HepG2 (cell line): ENCODE results near the gene L3MBTL1. TPM values are rescaled to one million over a fixed set of nuclear protein-coding genes. Genes with fewer than 3 reads are reported as not detected.
A peak's percentile ranks its signal among the peaks of the same experiment; 100 is the strongest.

ENCODE experiments used
- KAT2B ChIP-seq: fragments of 150-350 bp; IDR thresholded peaks from 2 replicates; pipeline ENCODE4 v1.6.1; 2014; ENCODE audit warnings: low read depth, low read length, borderline replicate concordance
- ZNF136 ChIP-seq: sonication (generic); formaldehyde crosslinking; IDR thresholded peaks from 2 replicates; pipeline ENCODE4 v1.8.1; 2022; ENCODE audit warnings: low read depth, mild to moderate bottlenecking, moderate library complexity, missing genetic modification reagents
- ZNF556 ChIP-seq: sonication (generic); formaldehyde crosslinking; IDR thresholded peaks from 2 replicates; pipeline ENCODE4 v1.4.0; 2020; ENCODE audit warnings: mild to moderate bottlenecking, missing genetic modification reagents, borderline replicate concordance
- polyA plus RNA-seq, 8 experiments: library from polyadenylated mRNA; depleted of rRNA in 3 of 8; stranded (reverse) in 7 of 8; unstranded in 1 of 8; fragments of >200 nt; fragmentation: Illumina TruSeq in 4 of 8; extraction: Trizol in 4 of 8; gene quantifications; 2 replicates each; pipeline versions ENCODE4 v1.2.1 to v1.2.3, GENCODE V29; 2011 to 2016; ENCODE audit warnings: low read depth in 4 of 8, missing spikeins in 1 of 8, mixed read lengths in 1 of 8; ENCODE audit not compliant: insufficient read depth in 1 of 8
- total RNA-seq, 5 experiments: library from RNA; depleted of rRNA; stranded (reverse); fragments of >200 nt; fragmentation: Illumina TruSeq; extraction: Trizol; gene quantifications; 2 replicates each; pipeline ENCODE4 v1.2.3, GENCODE V29; 2016; ENCODE audit warnings: low read depth in 1 of 5
- TF ChIP-seq, protein P1 (sequence below): IDR thresholded peaks from 2 replicates; pipeline ENCODE4 v1.4.0; 2020; ENCODE audit warnings: mild to moderate bottlenecking, missing genetic modification reagents
- TF ChIP-seq, protein P2 (sequence below): sonication (generic); formaldehyde crosslinking; IDR thresholded peaks from 2 replicates; pipeline ENCODE4 v1.4.0; 2020; ENCODE audit warnings: low read depth, missing genetic modification reagents
- TF ChIP-seq, protein P3 (sequence below), 2 experiments: sonication (generic) in 1 of 2; formaldehyde crosslinking in 1 of 2; IDR thresholded peaks; 2 replicates each; pipeline versions ENCODE4 v1.4.0 to v1.6.1; 2016 to 2020; ENCODE audit warnings: borderline replicate concordance in 1 of 2, low read depth in 1 of 2, mild to moderate bottlenecking in 1 of 2, missing genetic modification reagents in 1 of 2
- TF ChIP-seq, protein P4 (sequence below): sonication (generic); formaldehyde crosslinking; IDR thresholded peaks from 2 replicates; pipeline ENCODE4 v1.9.0; 2021; ENCODE audit warnings: missing genetic modification reagents, borderline replicate concordance
- TF ChIP-seq, protein P5 (sequence below): sonication (generic); formaldehyde crosslinking; IDR thresholded peaks from 2 replicates; pipeline ENCODE4 v1.4.0; 2020; ENCODE audit warnings: missing genetic modification reagents, mild to moderate bottlenecking, borderline replicate concordance

Gene L3MBTL1
- total and polyA plus RNA-seq, 2 of the 13 experiments (the other 11 are each of a cell fraction or from before 2014, with no cell fraction given): 9.0 to 17.8 TPM

DNA sequence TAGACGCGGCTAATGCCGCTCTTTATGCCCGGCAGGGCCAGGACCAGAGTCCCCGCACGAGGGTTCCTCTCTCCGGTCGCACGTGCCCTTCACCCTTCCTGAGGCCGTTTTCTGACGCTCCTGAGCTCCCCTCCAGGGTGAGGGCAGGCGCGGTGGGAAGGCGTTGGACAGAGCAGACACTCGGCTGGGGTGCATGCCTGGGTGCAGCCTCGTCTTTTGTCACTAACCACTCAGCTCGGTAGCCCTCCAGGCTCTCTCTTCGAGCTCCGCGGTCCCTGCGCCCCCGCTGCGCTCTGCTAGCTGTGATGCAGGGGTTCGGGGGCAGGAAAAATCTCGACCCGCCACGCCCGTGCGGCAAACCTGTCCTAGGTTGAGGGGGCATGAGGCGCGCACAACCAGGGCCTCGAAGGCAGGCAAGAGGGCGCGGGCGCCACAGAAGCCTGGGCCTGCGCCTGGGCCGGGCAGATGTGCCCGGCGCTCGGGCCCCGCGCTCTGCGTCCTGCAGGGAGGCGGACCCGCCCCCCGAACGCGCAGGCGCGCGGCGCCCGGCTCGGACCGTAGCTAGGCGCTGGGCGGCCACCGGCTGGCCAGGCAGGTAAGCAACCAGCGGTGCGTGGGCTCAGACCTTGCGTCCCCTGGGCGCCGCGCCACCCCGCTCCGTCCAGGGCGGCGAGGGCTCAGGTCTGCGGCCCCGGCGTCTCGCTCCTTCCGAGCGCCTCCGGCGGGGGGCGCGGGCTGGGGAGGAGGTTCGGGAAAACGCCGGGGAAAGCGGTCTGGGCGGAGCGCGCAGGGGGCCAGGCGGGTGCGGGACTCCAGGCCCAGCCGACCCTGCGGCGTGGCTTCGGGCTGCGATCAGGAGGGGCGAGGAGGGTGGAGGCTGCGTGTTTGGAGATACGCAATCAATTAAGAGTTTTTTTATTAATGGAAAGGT, at the start of gene L3MBTL1 (continued):
- TF ChIP-seq, protein P1, sequence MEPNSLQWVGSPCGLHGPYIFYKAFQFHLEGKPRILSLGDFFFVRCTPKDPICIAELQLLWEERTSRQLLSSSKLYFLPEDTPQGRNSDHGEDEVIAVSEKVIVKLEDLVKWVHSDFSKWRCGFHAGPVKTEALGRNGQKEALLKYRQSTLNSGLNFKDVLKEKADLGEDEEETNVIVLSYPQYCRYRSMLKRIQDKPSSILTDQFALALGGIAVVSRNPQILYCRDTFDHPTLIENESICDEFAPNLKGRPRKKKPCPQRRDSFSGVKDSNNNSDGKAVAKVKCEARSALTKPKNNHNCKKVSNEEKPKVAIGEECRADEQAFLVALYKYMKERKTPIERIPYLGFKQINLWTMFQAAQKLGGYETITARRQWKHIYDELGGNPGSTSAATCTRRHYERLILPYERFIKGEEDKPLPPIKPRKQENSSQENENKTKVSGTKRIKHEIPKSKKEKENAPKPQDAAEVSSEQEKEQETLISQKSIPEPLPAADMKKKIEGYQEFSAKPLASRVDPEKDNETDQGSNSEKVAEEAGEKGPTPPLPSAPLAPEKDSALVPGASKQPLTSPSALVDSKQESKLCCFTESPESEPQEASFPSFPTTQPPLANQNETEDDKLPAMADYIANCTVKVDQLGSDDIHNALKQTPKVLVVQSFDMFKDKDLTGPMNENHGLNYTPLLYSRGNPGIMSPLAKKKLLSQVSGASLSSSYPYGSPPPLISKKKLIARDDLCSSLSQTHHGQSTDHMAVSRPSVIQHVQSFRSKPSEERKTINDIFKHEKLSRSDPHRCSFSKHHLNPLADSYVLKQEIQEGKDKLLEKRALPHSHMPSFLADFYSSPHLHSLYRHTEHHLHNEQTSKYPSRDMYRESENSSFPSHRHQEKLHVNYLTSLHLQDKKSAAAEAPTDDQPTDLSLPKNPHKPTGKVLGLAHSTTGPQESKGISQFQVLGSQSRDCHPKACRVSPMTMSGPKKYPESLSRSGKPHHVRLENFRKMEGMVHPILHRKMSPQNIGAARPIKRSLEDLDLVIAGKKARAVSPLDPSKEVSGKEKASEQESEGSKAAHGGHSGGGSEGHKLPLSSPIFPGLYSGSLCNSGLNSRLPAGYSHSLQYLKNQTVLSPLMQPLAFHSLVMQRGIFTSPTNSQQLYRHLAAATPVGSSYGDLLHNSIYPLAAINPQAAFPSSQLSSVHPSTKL: no peak
- peak; percentile 81; the same call in 1 of the 2 replicates for TF ChIP-seq ZNF136 (CRISPR knock-in tag)
- TF ChIP-seq KAT2B: no peak
- TF ChIP-seq, protein P2, sequence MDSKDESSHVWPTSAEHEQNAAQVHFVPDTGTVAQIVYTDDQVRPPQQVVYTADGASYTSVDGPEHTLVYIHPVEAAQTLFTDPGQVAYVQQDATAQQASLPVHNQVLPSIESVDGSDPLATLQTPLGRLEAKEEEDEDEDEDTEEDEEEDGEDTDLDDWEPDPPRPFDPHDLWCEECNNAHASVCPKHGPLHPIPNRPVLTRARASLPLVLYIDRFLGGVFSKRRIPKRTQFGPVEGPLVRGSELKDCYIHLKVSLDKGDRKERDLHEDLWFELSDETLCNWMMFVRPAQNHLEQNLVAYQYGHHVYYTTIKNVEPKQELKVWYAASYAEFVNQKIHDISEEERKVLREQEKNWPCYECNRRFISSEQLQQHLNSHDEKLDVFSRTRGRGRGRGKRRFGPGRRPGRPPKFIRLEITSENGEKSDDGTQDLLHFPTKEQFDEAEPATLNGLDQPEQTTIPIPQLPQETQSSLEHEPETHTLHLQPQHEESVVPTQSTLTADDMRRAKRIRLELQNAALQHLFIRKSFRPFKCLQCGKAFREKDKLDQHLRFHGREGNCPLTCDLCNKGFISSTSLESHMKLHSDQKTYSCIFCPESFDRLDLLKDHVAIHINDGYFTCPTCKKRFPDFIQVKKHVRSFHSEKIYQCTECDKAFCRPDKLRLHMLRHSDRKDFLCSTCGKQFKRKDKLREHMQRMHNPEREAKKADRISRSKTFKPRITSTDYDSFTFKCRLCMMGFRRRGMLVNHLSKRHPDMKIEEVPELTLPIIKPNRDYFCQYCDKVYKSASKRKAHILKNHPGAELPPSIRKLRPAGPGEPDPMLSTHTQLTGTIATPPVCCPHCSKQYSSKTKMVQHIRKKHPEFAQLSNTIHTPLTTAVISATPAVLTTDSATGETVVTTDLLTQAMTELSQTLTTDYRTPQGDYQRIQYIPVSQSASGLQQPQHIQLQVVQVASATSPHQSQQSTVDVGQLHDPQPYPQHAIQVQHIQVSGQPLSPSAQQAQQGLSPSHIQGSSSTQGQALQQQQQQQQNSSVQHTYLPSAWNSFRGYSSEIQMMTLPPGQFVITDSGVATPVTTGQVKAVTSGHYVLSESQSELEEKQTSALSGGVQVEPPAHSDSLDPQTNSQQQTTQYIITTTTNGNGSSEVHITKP: no peak
- TF ChIP-seq ZNF556 (CRISPR knock-in tag): peak; percentile 92
- TF ChIP-seq, protein P3, sequence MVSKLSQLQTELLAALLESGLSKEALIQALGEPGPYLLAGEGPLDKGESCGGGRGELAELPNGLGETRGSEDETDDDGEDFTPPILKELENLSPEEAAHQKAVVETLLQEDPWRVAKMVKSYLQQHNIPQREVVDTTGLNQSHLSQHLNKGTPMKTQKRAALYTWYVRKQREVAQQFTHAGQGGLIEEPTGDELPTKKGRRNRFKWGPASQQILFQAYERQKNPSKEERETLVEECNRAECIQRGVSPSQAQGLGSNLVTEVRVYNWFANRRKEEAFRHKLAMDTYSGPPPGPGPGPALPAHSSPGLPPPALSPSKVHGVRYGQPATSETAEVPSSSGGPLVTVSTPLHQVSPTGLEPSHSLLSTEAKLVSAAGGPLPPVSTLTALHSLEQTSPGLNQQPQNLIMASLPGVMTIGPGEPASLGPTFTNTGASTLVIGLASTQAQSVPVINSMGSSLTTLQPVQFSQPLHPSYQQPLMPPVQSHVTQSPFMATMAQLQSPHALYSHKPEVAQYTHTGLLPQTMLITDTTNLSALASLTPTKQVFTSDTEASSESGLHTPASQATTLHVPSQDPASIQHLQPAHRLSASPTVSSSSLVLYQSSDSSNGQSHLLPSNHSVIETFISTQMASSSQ (IDR thresholded peaks at IDR 0.05; ENCODE audit: low read depth): no peak
- TF ChIP-seq, protein P3 (CRISPR knock-in tag; IDR thresholded peaks at IDR 0.05; ENCODE audit: borderline replicate concordance): peak; percentile 81
- TF ChIP-seq, protein P4, sequence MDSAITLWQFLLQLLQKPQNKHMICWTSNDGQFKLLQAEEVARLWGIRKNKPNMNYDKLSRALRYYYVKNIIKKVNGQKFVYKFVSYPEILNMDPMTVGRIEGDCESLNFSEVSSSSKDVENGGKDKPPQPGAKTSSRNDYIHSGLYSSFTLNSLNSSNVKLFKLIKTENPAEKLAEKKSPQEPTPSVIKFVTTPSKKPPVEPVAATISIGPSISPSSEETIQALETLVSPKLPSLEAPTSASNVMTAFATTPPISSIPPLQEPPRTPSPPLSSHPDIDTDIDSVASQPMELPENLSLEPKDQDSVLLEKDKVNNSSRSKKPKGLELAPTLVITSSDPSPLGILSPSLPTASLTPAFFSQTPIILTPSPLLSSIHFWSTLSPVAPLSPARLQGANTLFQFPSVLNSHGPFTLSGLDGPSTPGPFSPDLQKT (CRISPR knock-in tag): 0 out of 2 replicates have a peak, but pooled peaks have one; percentile 16
- TF ChIP-seq, protein P5, sequence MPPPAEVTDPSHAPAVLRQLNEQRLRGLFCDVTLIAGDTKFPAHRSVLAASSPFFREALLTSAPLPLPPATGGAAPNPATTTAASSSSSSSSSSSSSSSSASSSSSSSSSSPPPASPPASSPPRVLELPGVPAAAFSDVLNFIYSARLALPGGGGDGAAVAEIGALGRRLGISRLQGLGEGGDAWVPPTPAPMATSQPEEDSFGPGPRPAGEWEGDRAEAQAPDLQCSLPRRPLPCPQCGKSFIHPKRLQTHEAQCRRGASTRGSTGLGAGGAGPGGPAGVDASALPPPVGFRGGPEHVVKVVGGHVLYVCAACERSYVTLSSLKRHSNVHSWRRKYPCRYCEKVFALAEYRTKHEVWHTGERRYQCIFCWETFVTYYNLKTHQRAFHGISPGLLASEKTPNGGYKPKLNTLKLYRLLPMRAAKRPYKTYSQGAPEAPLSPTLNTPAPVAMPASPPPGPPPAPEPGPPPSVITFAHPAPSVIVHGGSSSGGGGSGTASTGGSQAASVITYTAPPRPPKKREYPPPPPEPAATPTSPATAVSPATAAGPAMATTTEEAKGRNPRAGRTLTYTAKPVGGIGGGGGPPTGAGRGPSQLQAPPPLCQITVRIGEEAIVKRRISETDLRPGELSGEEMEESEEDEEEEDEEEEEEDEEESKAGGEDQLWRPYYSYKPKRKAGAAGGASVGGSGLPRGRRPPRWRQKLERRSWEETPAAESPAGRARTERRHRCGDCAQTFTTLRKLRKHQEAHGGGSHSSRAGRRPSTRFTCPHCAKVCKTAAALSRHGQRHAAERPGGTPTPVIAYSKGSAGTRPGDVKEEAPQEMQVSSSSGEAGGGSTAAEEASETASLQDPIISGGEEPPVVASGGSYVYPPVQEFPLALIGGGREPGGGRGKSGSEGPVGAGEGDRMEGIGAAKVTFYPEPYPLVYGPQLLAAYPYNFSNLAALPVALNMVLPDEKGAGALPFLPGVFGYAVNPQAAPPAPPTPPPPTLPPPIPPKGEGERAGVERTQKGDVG (CRISPR knock-in tag): peak; percentile 91
